GM21515 (cell line): ENCODE measurements around the gene LSP1.

Source experiments
- ATAC-seq: cut with Tn5 transposase; IDR thresholded peaks from one replicate; pipeline ENCODE4 v1.9.1; 2021; ENCODE audit not compliant: unreplicated experiment

The LSP1 gene

DNA sequence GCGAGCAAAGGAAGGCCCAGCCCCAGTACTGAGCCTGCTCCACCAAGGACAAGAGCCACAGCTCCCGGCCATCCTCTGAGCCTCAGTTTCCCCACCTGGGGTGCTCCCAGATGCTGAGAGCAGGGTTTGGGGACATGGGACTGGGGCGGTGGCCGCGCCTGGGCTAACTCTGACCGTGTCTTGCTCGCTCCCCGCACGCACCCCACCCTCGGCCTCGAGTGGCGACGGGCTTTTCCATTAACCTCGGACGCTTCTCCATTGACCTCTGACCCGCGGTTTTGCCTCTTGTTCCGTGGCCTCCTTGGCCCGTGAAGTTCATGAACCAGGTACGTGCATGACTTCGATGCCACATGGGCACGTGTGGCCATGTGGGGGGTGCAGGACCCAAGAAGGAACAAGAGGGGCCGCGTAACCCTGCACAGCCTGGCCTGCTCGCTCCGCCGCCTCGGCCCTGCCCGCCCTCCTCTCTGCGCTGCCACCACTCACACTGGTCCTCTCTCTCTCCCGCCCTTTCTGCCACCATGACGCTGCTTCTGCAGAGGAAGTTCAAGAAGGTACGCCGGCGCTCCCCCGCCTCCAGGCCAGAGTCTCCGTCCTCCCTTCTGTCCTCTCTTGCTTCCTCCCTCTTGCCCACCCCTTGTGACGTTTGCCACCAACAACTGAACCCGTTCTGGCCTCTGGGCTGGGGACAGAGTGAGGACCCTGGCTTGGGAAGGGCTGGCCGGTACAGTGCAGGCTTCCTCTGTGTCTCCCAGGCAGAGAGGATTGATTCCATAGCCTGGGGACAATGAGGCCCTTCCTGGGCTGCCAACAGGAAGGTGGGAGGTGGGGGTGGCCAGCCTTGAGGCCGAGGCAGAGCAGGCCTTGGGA, 73.5 kb downstream of the LSP1 start:
- ATAC-seq = no peak

DNA sequence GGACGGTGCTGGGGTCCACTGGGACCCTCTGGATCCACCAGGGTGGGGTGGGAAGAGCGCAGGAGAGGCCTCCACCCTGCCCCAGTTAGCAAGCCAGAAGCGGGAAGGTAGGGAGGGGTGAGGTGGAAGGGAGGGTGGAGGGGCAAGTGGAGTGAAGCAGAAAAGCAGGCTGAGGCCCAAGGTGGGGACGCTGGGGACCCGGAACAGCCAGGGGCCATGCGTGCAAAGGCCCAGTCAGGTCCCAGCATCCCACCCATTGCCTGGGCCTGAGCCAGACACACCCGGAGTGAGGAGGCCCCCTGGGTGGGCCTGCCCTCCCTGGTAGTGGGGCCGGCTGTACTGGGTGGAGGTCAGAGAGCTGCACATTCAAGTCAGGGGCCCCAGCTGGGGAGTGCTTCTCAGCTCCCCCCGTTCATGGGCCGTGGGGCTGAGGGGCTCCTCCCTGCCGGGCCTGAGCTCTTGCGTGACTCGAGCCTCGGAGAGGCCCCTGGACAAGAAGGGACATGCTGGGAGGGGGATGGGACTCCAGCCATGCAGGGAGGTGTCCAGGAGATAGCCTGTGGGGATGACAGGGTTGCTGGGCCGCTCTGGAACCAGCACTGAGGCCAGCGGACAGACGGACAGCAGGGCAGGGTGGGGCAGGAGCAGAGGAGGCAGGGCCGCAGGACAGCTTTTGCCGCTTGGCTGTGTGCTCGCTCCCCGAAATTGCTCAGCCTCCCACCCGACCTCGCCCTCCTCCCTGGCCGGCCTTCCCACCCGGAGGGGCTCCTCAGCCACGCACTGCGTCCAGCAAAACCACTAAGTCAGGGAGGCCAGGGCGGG, 74.4 kb downstream of the LSP1 start:
- no peak for ATAC-seq

GRCh38 chr11:1927848-1928469, 75.1 kb downstream of the LSP1 start:
- ATAC-seq = no peak

DNA sequence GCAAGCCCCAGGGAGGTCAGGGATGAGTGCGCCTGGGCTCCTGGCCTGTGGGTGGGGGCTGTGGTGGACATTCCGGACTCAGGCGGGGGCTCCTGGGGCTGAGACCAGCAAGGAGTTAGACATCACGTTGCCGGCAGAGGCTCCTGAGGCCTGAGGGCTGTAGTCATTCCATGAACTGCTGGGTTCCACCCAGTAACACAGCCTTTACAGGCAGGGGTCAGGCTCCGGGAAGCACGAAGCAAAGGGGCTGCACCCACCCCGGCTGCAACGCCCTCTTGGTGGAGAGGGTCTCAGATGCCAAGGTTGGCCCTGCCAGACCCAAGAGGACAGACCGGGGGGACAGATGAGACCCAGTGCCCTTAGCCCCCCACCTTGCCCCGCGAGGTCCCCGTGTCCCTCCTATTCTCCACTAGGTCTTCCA, 75.6 kb downstream of the LSP1 start:
- ATAC-seq = no peak

- no peak for ATAC-seq
These were observed 76.1 kb downstream of the LSP1 start for GRCh38 chr11:1928891-1929541.

DNA sequence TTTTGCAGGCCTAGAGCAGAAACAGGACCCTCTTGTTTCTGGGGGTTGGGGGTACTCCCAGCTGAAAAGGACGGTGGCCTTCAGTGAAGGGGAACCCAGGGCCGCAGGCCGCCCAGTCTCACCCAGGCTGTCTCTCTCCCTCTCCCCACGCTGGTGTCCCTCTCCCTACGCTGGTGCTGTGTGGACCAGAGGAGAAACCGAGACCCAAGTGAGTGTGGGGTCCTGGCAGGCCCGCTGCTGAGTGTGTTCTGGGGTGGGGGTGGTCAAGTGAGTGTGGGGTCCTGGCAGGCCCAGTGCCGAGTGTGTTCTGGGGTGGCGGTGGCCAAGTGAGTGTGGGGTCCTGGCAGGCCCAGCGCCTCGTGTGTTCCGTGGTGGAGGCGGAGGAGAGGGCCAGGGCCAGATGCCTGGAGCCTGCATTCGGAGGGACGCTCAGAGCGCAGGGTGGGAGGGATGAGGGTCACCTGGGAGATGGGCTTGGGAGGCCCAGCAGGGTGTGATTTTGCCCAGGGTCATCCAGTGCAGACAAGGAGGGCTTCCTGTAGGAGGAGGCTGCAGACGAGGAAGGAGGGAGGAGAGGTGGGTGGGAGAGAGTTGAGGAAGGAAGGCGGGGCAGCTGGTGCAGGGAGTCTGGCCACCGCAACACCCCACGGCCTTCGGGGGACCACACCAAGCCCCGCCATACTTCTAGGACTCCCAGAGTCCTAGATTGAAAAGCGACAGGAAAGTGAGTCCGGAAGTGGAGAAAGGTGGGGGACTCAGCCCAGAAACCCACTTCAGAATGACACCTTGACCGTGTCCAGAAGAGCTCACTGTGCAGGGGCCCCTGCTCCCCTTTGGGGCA, 77.0 kb downstream of the LSP1 start:
- no peak for ATAC-seq

DNA sequence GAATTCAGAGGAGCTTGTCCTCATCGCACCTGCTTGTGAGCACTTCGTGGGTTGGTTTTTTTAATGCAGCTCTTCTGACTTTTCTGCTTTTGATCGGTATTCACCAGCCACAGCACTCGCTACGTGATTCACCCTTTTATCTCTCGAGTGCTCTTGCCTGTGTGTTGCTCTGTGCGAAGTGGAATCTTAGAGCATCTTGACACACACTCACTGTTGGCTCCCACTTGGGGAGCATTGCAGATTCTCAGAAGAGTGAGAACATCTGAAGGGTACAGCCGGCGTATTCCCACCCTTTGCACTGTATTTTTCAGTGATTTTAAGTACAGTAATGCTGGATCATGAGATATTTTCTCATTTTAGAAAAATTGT, 77.6 kb downstream of the LSP1 start:
- no peak for ATAC-seq

DNA sequence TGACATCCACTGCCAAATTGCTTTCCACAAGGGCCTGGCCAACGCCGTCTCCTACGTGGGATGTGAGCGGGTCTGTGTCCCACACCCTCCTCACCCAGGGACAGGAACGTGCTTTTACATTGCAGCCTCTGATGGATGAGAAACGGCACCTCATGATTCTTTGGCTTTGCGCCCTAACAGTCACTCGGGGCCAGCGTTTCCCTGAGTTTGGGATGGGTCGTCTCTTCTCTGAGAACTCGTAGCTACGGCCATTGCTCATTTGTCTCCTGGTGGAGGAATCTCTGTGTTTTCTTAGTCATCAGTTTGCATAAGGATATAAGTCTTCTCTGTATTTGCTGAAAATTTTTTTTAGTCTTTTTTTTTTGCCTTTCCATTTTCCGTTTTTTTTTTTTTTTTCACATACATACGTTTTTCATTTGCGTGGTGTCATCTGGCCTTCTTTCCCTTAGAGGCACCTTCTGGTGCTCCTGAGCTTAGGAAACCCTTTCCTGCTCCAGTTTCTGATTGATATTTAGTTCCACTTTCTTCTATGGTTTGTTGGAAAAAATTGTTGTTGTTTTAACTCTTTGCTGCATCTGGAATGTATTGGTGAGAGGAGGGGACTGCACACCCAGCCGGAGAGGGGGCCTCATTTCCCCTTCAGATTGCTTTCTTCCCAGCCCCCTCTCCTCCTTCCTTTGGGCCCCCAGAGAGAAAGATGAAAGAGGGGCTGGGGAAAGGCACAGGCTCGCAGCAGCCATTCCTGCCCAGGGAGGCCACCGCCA, 78.6 kb downstream of the LSP1 start:
- no peak for ATAC-seq

DNA sequence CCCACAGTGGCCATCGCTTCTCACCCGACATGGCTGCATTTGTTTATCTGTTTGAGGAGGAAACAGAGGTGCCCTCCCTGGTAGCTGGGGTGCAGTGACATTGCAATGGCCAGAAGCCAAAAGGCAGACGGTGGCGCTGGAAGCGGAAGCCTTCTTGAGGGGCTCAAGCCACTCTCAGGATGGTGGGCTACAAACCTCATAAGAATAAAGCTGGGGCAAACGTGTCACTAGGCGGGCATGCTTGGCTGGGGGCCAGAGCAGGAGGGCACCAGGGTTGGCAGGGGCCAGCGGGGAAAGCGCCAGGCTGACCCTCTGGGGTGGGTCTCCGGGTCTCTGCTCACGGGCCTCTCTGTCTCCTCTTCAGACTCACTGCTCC, 79.2 kb downstream of the LSP1 start:
- no peak for ATAC-seq

DNA sequence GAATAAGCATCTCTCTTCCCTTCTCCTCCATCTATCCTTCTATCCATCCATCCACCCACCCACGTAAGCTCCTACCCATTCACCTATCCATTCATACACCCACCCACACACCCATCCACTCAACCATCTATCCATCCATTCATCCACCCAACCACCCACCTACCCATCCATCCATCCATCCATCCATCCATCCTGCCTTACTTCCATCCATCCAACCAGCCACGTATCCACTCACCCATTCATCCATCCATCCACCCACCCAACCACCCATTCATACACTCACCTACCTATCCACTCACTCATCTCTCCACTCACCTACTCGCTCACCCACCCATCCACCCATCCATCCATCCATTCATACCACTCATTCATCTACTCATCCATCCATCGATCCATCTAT, 79.8 kb downstream of the LSP1 start:
- ATAC-seq = no peak

DNA sequence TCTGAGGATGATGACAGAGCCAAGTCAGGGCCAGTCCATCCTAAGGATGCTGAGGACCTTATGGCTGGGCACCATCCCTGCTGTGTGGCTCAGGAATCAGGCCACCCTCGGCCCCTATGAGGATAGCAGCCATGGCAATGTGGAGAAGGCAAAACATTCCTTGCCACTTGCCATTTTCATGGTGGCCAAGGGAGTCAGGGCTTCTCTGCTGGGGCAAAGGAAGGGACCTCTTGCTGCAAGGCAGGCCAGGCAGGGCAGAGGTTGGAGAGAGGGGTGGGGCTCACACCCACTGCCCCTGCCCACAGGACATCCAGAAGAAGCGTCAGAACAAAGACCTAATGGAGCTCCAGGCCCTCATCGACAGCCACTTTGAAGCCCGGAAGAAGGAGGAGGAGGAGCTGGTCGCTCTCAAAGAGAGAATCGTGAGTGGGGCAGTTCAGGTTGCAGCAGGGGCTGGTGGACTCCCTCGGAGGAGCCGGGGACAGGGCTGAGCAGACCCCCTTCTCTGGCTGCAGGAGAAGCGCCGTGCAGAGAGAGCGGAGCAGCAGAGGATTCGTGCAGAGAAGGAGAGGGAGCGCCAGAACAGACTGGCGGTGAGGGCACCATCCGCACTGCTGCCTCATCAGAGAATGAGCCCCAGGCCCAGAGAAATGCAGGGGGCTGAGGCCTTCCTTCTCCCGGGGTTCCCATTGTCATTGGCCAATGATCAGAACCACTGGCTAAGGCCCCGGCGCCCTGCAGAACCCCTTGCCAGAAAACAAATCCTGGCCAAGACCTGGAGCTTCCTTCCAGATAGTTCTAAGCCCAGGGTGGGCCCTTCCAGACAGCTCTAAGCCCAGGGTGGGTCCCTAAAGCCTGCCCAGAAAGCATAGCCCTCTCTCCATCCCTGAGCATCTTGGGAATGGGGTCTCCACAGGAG, 80.8 kb downstream of the LSP1 start:
- no peak for ATAC-seq

DNA sequence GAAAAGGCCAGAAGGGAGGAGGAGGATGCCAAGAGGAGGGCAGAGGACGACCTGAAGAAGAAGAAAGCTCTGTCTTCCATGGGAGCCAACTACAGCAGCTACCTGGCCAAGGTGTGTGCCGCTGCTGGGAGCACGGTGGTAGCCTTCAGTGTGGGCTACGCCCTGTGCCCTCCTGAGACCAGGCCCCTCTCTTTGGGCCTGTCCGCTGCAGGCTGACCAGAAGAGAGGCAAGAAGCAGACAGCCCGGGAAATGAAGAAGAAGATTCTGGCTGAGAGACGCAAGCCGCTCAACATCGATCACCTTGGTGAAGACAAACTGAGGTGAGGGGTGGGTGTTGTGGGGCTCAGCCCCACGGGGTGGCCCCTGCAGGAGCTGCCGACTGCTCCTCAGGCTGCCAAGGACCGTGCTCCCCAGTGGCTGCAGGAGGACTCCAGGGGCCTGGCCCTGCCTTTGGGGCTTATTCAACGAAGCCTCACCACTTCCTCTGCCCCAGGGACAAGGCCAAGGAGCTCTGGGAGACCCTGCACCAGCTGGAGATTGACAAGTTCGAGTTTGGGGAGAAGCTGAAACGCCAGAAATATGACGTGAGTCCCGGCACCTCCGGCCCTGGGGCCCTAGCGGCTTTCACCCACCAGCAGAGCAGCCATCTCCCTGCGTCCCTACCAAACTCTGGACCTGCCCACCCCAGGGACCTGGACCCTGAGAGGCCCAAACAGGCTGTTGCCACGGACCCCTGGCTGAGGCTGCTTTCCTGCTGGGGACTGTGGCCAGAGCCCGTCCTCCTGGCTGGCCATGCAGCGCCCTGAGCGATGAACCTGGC, 81.7 kb downstream of the LSP1 start:
- ATAC-seq = no peak

DNA sequence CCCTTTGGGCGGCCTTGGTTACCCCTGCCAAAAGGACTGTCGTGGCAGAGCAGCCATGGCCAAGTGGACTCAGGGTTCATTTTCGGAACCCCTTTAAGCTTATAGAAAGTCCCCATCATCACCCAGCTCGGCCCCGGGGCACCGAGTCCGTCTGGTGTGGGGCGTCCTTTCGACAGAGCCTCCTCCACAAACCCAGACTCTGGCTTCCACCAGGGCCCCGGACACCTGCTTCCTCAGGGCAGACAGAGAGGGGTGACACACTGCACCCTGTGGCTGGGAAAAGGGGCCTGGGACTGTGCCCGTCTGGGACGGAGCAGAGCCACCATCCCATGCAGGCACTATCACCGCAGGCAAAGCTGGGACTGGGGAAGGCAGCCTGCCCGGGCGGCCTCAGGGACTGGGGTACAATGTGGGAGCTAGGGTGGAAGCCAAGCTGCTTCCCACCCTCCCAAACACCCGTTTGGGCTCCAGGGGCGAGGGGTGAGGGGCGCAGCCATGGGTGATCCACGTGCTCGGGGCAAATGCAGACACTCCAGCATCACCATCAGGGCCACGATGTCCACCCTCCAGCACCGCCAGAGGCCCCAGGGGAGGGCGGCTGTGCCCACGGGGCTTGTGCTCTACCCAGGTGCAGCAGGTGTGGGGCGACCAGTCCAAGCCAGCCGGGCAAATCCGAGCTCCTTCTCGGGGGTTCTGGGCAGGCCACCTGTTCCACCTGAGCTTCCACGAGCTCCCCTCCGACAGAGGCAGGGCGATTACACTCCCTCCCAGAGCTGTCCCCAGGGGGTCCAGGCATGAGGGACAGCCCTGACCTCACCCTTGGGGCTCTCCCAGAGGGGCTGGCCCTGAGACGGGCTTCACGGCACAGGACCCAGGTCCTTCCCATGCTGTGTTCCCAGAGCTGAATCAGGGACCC, 82.5 kb downstream of the LSP1 start:
- no peak for ATAC-seq

GRCh38 chr11:1936072-1936780, 83.3 kb downstream of the LSP1 start:
- ATAC-seq = no peak

GRCh38 chr11:1936781-1937615, 84.1 kb downstream of the LSP1 start:
- ATAC-seq = no peak
